GM19468 (cell line): ENCODE results near the gene PTH2.

Experiments
- ATAC-seq: cut with Tn5 transposase; IDR thresholded peaks from one replicate; pipeline ENCODE4 v1.9.1; 2021; ENCODE audit warnings: mild to moderate bottlenecking, moderate library complexity, moderate number of reproducible peaks; ENCODE audit not compliant: unreplicated experiment; ENCODE audit errors: extremely low read depth

The PTH2 gene

GRCh38 chr19:49433240-49433901 lies 10.1 kb upstream of the PTH2 start:
- ATAC-seq, result no peak

- ATAC-seq, result no peak
These were observed 9.2 kb upstream of the PTH2 start for GRCh38 chr19:49432141-49433073.

- no peak for ATAC-seq
These were observed 8.1 kb upstream of the PTH2 start for GRCh38 chr19:49431330-49431749.

- ATAC-seq, result no peak
These were observed 7.6 kb upstream of the PTH2 start for GRCh38 chr19:49430678-49431329.

- no peak for ATAC-seq
These were observed 7.0 kb upstream of the PTH2 start for GRCh38 chr19:49430172-49430677.

- ATAC-seq, result no peak
These were observed 5.6 kb upstream of the PTH2 start for GRCh38 chr19:49428547-49429451.

DNA sequence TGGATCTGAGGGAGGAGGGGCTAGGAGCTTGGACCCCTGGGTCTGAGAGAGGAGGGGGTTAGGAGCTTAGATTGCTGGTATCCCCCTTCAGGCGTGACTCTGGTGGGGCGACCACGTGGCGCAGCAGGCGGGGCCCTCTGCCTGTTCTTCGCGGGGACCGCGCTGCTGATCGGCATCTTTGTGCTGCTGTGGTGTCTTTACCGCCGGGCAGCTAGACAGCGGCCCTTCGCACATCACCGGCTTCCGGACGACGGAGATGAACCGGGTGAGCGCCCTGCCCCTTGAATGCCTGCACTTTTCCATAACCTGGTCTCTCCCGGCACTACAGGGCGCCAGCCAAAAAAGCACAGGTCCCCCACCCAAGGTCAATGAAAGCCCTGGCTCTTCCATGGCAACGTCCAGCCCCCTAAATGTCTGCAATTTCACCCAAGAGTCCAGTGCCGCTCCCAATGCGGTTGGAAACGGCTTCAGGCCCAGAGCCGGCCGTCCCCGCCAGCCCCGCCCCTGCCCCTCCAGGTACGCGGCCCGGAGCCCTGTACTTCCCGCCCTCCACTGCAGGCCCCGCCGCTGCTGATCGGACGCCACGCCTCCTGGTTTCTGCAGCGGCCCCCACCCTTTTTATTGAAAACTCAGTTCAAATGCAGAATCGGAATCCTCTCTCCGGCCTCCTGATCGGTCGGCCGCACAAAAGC lies 4.8 kb upstream of the PTH2 start:
- ATAC-seq, result no peak

DNA sequence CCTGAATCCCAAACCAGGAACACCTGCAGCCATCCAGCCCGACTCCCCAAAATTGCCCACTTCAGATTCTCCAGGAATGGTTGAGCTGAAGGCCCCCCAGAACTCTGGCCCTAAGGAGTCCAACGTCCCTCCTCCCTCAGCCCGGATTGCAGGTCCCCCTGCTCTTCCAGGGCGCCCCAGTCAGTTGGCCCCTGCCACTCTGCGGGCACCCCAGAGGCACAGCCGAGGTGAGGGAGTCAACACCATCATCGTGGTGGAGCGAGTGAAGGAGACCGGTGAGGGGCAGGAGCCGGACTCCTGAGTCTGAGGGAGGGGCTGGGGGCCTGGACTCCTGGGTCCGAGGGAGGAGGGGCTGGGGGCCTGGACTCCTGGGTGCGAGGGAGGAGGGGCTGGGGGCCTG lies 4.1 kb upstream of the PTH2 start:
- ATAC-seq, result no peak

DNA sequence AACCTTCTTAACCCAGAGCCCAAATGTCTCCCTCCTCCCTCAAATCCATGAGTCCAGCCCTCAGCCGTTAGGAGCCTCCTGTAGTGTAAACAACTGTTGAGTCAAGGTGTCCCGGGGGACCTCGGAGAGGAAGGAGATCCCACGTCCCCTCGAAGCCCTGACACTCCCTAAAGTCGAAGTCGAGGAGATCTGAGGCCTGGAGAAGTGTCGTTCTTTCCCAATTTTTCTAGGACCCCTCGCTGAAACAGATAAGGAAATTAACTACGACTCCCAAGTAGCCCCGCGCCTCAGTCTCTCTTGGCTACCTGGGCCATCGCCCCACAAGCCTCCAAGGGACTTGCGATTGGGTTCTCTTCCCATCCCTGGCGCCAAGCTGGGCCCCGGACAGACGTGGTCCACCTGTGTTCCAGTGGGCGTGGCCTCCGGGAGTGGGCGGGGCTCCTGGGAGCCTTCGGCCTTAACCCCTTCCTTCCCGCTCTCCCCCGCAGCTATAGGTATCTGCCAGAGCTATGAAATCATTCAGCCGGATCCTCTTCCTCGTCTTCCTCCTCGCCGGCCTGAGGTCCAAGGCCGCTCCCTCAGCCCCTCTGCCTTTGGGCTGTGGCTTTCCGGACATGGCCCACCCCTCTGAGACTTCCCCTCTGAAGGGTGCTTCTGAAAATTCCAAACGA lies 2.8 kb upstream of the PTH2 start:
- no peak for ATAC-seq

GRCh38 chr19:49425178-49425577 lies 1.9 kb upstream of the PTH2 start, which contains the start of gene GFY:
Gene GFY, plus strand, starts transcription at chr19:49425388. Its CDS starts 1,043 bp downstream, at chr19:49426431.
- no peak for ATAC-seq

DNA sequence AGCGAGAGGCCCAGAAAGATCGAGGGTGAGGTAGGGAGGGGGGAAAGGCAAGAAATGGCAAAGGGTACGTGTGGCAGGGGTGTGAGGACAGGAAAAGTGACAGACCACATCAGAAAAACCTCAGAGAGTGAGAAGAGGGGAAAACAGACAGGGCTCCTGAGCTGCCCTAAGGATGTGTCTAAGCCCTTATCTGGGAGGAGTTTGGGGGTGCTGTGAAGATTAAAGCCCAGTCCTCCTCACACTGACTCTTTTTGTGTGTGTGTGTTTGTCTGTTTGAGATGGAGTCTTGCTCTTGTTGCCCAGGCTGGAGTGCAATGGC lies 703 bp upstream of the PTH2 start:
- ATAC-seq, result no peak

- no peak for ATAC-seq
These were observed 702 bp downstream of the PTH2 start for GRCh38 chr19:49422407-49423070.

DNA sequence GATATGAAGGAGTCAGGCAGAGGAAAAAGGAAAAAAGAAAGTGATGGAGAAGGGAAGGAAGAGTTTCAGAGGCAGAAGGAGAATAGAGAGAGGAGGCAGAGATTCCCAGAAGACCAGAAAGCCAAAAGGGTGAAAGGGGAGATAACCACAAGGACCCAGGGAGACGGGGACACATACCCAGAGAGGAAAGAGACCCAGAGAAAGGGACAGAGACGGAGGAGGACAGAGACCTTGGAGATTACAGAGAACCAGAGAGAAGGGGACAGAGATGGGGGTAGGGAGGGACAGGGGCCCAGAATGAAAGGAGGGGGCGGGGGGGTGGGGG lies 1.4 kb downstream of the PTH2 start:
- ATAC-seq, result no peak

GRCh38 chr19:49421039-49421877 lies 2.0 kb downstream of the PTH2 start:
- no peak for ATAC-seq

GRCh38 chr19:49420227-49420626 lies 3.0 kb downstream of the PTH2 start:
- ATAC-seq, result no peak

DNA sequence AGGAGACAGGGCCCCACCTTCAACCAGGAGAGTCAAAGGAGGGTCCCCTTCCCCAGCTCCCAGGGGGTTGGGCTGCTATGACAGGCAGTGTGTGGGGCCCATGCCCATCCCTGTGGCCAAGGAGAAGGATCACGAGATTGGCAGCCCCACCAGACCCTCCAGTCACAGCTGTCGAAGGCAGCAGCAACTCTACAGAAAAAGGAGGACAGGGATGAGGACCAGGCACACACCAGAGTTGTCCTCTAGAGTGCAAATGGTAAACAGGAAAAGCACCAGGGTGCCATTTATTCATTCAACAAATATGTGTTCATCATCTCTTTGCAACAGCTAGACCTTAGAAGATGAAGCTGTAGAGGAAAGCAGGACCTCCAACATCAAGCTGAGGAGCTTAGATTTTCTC lies 4.1 kb downstream of the PTH2 start:
- no peak for ATAC-seq

DNA sequence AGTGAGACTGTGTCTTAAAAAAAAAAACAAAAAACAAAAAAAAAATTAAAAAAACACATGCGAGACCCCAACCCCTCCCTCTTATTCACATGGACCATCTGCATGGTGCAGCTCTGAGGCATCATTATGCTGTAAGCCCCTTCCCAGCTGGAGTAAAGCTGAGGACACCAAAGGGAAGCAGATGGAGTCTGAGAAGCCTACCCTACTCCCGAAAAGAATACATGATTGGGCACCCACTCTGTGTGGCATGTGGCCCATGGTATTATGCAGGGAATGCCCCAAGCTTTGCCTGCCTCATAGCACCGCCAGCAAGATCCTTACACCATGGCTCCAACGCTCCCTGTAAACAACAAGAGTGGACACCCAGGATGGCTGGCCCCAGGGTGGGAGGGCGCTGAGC lies 4.7 kb downstream of the PTH2 start:
- no peak for ATAC-seq

- ATAC-seq, result no peak
These were observed 6.2 kb downstream of the PTH2 start for GRCh38 chr19:49417088-49417487.
